ENCODE measurements around the gene CD163.
"Not testable (repeated sequence)": the region's sequence is repeated elsewhere in the genome, so short reads cannot be mapped to it uniquely, and the experiment has no call there.

Gene CD163

GRCh38 chr12:7503686-7504415 lies at the start of gene CD163:
Gene CD163, minus strand, starts transcription at chr12:7503777. Its CDS starts 87 bp downstream, at chr12:7503690.
- no peak for TF ChIP-seq CTCF (IDR thresholded peaks at IDR 0.05; ENCODE audit: low read depth, low read length)
- DNase-seq (ENCODE audit: extremely low read depth, low read depth) = no peak

- DNase-seq (ENCODE audit: extremely low read depth, low read depth) = peak; percentile 10
- no peak for TF ChIP-seq CTCF (IDR thresholded peaks at IDR 0.05; ENCODE audit: low read depth, low read length)
Measured at GRCh38 chr12:7542813-7543212, 39.2 kb upstream of the CD163 start.

GRCh38 chr12:7542046-7542445 lies 38.5 kb upstream of the CD163 start:
- no peak for TF ChIP-seq CTCF (IDR thresholded peaks at IDR 0.05; ENCODE audit: low read depth, low read length)
- no peak for DNase-seq (ENCODE audit: extremely low read depth, low read depth)

- no peak for TF ChIP-seq CTCF (IDR thresholded peaks at IDR 0.05; ENCODE audit: low read depth, low read length)
- no peak for DNase-seq (ENCODE audit: extremely low read depth, low read depth)
Measured at GRCh38 chr12:7514416-7514815, 10.8 kb upstream of the CD163 start.

GRCh38 chr12:7512553-7512952 lies 9.0 kb upstream of the CD163 start:
- peak; percentile 66 for DNase-seq (ENCODE audit: extremely low read depth, low read depth)
- TF ChIP-seq CTCF (IDR thresholded peaks at IDR 0.05; ENCODE audit: low read depth, low read length) = no peak

- not testable (repeated sequence) for DNase-seq (ENCODE audit: extremely low read depth, low read depth)
Measured at GRCh38 chr12:7509793-7510470, 6.4 kb upstream of the CD163 start.

- DNase-seq (ENCODE audit: extremely low read depth, low read depth) = no peak
- no peak for TF ChIP-seq CTCF (IDR thresholded peaks at IDR 0.05; ENCODE audit: low read depth, low read length)
Measured at GRCh38 chr12:7502612-7503011, 965 bp downstream of the CD163 start.

Measured in AG09319 (cell line).